GM10248 (cell line): Measurements from ENCODE around the gene SLC6A6.

Experiments used
- CTCF ChIA-PET: fragments of 300-600 bp; sonication (Branson Sonifier 250); formaldehyde crosslinking; extraction: SDS; loops from one replicate; lab custom pipeline; 2021; ENCODE audit warnings: antibody characterized with exemption; lab: Yijun Ruan, JAX
- POLR2A ChIA-PET: fragments of 350-650 bp; sonication (Branson Sonifier 250); formaldehyde crosslinking; extraction: SDS; loops from one replicate; lab custom pipeline; 2020; ENCODE audit warnings: antibody characterized with exemption; lab: Yijun Ruan, JAX
- DNase-seq: peaks from one replicate; pipeline ENCODE4 v3.0.0; 2012; ENCODE audit errors: extremely low spot score
- TF ChIP-seq, protein P1 (sequence below): IDR thresholded peaks from 2 replicates; pipeline ENCODE4 v1.5.1; 2012; ENCODE audit warnings: mild to moderate bottlenecking, low read depth; ENCODE audit errors: extremely low read depth, missing control alignments, control extremely low read depth

Gene SLC6A6

DNA sequence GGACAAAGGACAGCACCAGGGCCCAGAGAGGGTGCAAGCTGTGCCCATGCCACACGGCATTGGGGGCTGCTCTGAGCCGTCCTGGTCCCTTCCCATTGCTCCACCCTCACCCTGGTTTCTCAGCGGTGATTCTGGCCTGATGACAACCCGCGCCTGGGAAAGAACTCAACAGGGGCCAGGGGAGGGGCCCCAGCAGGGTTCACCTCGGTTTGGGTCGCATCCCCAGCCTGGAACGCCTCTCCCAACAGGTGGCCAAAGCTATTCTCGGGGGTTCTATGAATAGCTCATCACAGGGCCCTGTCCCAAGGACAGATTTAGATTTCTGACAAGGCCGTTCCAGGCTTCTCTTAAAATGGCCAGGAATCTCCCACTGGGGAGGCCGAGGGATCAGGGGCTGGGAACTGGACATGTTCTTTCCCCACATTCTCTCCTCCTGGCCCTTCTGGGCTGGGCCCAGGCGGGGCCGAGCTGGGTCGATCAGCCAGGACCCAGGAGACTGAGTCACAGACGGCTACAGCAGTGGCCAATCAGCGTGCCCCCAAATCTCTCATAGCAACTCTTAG is 119.8 kb downstream of the SLC6A6 start:
- DNase-seq: no peak
- ChIA-PET CTCF (interaction anchor here (1.2 kb wide), 1 partner anchor 17 kb away, joined by 4 read pairs; no protein-coding TSS in a partner anchor), POLR2A (no interaction called here)
- TF ChIP-seq, protein P1, sequence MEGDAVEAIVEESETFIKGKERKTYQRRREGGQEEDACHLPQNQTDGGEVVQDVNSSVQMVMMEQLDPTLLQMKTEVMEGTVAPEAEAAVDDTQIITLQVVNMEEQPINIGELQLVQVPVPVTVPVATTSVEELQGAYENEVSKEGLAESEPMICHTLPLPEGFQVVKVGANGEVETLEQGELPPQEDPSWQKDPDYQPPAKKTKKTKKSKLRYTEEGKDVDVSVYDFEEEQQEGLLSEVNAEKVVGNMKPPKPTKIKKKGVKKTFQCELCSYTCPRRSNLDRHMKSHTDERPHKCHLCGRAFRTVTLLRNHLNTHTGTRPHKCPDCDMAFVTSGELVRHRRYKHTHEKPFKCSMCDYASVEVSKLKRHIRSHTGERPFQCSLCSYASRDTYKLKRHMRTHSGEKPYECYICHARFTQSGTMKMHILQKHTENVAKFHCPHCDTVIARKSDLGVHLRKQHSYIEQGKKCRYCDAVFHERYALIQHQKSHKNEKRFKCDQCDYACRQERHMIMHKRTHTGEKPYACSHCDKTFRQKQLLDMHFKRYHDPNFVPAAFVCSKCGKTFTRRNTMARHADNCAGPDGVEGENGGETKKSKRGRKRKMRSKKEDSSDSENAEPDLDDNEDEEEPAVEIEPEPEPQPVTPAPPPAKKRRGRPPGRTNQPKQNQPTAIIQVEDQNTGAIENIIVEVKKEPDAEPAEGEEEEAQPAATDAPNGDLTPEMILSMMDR: no peak

DNA sequence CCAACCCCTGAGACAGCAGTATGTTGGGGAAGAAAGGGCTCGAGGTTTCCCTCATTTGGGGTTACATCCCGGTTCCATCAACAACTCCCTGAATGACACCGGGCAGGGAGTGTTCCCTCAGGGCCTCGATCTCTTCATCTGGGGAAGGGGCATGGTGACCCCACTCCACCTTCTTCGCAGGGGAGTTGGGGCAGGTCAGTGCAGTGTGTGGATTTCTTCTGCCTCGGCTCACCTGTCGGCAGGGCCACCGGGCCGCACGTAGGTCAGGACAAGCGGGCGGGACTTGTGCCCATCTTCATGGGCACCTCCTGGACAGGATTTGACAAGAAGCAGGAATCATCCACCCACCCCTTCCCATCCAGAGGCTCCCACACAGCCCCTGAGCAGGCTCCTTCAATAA is 120.4 kb downstream of the SLC6A6 start:
- ChIA-PET POLR2A (no interaction called here), CTCF (interaction anchor here (1.2 kb wide), 1 partner anchor 16 kb away, joined by 4 read pairs; no protein-coding TSS in a partner anchor)
- no peak for DNase-seq
- TF ChIP-seq, protein P1: no peak

DNA sequence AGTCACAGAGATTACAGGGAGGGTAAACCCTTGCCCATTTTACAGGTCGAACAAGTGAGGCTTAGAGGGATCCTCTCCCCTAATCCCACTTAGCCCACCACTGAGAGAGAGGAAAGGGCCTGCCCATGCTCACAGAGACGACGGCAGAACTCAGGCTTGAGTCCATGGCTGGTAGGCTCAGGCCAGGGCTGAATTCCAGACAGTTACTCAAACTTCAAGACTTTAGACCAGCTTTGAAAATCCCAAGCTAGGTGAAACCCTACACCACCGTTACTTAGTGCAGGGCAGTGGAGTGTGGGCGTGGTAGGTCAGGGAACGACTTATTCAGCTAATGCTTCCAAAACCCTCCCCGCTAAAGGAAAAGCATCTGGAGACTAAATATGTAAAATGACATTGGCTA is 121.4 kb downstream of the SLC6A6 start:
- TF ChIP-seq, protein P1: no peak
- DNase-seq: no peak
- POLR2A ChIA-PET: no interaction called here
- CTCF ChIA-PET: interaction anchor here (1.0 kb wide), 1 partner anchor 11 kb away, joined by 3 read pairs; no protein-coding TSS in a partner anchor

DNA sequence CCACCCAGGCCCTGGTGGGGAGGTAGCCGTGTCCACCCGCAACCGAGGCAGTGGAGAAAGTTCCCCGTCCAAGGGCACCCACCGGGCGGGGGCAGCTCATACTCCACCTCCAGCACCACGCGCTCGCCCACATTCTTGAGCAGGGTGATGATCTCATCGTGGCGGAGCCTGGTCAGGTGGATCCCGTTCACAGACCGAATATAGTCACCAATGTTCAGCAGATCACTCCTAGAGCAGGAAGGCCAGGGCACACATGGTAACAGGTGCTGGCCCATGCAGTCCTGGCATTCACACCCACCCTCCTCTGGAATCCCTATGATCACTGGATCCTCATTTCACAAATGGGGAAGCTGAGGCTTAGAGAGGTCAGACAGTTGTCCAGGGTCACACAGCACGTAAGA is 121.9 kb downstream of the SLC6A6 start:
- ChIA-PET POLR2A (no interaction called here), CTCF (no interaction called here)
- TF ChIP-seq, protein P1: no peak
- DNase-seq: no peak

DNA sequence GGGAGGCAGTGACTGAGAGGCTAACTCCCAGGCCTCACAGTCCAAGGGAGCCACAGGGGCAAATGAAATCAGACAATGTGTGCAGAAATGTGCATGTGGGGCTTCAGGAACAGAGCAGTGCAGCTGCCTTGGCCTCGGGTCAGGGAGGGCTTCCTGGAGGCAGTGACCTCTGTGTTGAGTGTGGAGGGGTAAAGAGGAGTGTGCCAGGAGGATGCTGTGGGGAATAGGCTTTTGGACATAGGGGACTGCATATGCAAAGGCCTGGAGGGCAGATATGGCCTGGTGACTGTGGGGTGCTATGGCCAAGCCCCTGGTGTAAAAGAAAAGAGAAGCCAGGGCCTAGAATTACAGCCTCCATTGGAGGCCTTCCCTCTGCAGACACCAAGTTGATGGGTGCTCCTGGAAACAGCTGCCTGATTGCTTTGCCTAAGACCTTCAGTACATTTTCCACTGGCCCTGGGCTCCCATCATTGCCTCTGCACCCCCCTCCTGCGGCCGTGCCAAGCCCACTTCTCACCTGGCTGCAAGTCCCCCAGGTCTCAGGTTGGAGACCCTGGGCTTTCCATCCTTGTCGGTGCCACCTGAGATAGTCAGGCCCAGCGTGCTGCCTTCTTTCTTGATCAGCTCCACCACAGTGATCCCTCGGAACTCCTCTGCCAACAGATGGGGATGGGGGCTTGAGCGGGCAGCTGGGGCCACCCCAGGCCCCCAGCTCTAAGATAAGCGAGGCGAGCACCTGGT is 122.7 kb downstream of the SLC6A6 start:
- DNase-seq: no peak
- ChIA-PET POLR2A (no interaction called here), CTCF (interaction anchor here (1.8 kb wide), 1 partner anchor 13 kb away, joined by 5 read pairs; no protein-coding TSS in a partner anchor)

More for the DNA sequence above, 122.7 kb downstream of the SLC6A6 start:
- TF ChIP-seq, protein P1: no peak
